Stimulated activated CD4-positive, alpha-beta T cell treated with anti-CD3 and anti-CD28 coated beads, Interleukin-1b, Interleukin-23, amount 100 ng/mL, for 4 hours (primary cell): ENCODE measurements around the gene TMEM79.
A peak's percentile ranks its signal among the peaks of the same experiment; 100 is the strongest.
"Not testable (repeated sequence)": the region's sequence is repeated elsewhere in the genome, so short reads cannot be mapped to it uniquely, and the experiment has no call there.

ENCODE experiments used
- DNase-seq, 2 donors: peaks; one replicate each; pipeline ENCODE4 v3.0.0-alpha.2; 2020; ENCODE audit warnings: low read depth in 2 of 2

Gene TMEM79

DNA sequence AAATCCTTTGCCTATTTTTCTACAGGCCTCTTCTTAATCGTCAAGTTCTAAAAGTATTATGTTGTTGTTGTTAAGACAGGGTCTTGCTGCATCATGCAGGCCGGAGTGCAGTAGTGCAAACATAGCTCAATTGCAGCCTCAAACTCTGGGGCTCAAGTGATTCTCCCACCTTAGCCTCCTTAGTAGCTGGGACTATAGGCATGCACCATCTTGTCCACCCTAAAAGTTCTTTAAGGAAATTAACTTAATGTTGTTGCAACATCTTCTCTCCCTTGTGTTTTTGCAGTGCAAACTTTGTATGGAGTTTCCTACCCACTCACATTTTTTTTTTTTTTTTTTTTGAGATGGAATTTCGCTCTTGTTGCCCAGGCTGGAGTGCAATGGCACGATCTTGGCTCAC is 19.1 kb downstream of the TMEM79 start:
- no peak for DNase-seq

DNA sequence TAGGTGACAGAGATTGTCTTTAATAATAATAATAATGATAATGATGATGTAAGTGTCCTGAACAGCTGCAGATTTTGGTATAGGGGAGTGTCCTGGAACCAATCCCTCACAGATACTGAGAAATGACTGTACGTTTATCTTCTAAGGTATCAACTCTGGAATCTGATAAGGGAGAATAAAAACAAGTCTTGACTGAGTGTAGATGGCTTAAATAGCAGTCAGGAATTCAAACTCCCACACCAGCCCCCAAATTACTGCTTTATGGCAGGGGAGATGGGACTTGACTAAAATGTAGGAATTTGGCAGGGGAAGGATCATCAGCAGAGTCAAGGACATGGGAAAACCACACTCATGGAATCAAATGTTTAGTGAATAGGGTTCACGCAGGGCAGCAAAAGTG is 21.1 kb downstream of the TMEM79 start:
- no peak for DNase-seq

DNA sequence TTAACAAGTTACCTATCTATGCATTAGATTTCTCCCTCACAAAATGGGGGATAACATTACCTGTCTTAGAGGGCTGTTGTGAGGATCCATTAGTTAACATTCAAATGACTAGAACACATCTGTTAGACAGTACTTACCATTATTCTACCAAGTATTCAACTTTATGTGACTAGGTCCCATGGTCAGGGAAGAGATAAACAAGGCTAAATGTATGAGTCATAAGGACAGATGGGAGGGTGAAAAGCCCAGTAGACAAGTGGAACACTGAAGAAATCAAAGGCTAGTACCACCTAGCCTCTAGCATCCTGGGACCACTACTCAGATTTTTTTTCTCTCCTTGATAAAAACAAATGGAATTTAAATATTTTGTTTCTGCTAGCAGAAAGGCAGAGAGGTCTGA is 24.0 kb downstream of the TMEM79 start:
- no peak for DNase-seq

DNA sequence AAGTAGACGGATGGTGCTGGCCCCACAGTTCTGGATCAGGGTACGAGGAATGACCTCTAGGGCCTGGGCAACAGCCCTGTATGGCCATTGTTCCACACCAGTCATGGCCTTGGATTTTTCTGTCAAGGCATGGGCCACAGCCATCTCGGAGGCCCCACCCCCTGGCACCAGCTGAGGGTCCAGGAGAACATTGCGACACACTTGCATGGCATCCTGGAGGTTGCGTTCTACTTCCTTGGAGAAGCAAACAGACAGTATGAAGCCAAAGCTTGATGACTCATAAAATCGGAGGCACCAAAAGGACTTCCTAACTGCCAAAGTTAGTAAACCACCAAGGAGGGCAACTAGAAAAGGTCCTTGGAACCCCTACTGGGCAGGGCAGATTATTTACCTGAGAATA is 26.8 kb downstream of the TMEM79 start:
- DNase-seq, result no peak

DNA sequence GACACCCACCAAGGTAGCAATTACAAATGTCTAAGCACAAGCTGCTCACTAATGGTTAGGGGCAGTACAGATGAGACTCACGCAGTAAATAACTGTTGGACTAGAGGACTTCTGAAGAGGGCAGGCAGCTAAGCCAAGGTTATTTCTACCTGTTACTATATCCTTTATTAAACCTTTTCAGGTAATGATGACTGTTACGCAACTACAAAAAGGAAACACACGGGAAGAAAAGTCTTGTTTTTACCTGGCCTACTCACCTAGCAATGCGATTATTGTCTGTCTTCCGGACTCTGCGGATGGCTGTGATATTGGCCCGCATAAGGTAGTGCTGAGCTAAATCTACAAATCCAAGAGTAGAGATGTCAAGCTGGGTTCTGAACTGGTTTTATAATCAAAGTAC is 32.8 kb downstream of the TMEM79 start:
- DNase-seq, result no peak

DNA sequence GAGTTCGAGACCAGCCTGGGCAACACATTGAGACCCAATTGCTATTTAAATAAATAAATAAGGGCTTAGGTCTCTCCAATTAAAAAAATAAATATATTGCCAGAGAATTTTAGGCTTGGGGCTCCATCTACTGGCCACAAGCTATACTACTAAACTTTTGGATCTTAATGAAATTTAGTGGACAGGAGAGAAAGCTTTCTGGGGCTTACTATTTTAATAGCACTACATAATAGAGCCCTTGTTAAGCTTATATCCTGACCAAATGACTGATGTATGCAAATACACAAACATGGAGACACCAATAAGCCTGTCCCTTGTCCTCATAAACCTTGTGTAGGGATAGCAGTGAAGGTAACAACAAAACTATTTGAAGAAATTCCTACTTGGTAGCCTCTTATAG is 35.5 kb downstream of the TMEM79 start:
- no peak for DNase-seq

DNA sequence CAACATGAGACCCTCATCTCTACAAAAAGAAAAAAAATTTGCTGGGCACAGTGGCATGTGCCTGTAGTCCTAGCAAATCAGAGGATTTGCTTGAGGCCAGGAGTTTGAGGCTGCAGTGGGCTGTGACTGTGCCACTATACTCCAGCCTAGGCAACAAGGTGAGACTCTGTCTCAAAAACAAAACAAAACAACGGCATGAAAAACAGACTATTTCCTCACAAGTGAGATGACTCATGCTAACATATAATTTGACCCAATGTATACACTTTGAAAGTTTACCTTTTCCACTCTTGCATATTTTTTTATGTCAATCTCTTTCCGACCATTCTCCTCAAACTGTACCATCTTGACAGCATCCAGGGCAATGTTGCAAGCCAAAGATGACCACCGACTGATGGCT is 36.4 kb downstream of the TMEM79 start:
- no peak for DNase-seq

DNA sequence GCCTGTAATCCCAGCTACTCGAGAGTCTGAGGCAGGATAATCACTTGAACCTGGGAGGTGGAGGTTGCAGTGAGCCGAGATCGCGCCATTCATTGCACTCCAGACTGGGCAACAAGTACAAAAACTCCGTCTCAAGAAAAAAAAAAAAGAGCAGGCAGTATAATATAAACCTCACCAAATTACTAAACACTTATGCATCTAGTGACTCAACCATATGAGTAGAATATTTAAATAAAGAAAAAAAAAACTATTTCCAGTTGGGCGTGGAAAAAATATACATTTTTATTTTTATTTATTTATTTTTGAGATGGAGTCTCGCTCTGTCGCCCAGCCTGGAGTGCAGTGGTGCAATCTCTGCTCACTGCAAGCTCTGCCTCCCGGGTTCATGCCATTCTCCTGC is 39.1 kb downstream of the TMEM79 start:
- DNase-seq, result not testable (repeated sequence)

DNA sequence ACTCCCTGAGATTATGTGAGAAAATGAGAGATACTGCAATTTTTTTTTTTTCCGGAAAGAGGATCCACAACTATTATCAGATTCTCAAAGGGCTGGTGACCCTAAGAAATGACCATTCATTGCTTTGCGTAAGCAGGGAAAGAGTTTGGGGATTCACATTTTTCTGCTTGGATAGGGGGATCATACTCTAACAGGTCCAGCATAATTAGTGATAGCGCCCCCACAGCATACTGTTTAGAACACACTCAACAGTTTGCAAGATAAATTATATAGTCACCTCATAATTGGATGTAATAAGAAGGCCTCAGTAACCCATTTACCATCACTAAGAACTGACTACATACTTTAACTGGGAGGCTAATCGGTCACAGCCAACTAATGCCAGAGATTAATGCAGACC is 52.1 kb downstream of the TMEM79 start:
- DNase-seq, result no peak

DNA sequence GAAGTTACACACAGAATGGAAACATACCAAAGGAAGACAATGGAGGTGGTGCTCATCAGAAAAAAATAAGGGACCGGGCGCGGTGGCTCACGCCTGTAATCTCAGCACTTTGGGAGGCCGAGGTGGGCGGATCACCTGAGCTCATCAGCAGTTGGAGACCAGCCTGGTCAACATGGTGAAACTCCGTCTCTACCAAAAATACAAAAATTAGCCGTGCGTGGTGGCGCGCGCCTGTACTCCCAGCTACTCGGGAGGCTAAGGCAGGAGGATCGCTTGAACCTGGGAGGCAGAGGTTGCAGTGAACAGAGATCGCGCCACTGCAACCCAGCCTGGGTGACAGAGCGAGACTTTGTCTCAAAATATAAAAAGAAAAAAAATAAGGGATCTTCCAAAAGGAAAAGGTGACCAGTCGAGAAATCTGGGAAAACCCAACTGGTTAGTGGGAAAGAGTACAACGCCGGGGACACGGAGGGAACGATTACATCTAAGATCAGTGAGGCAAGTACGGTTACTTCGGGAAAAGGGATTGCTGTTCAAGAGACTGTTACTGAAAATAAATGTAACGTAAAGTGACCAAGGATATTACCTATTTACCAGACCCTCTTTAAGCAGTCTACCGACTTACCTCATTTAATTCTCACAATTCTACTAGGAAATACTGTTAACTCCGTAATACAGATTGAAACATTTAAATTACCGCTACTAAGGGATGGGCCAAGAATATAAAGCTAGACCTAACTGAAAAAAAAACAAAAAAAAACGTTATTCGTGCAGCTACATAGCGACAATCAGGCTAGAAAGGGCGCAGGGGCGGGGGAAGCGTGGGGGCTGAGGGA is 53.1 kb downstream of the TMEM79 start:
- DNase-seq, result no peak

DNA sequence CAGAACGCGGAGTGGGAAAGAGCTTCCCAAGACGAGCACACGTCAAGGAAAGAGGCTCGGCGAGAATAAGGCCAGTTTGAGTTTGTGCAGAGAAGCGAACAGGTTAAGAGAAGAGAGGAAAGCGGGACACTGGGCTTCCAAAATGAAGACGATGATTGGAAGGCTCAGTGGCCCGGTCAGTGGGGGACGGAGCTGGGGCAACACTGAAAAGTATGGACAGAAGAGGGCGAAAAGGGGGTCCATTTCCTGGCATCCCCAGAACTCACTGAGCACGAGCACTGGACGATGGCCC is 53.7 kb downstream of the TMEM79 start:
- DNase-seq, result peak in 1 of 2 donors; percentile 6

DNA sequence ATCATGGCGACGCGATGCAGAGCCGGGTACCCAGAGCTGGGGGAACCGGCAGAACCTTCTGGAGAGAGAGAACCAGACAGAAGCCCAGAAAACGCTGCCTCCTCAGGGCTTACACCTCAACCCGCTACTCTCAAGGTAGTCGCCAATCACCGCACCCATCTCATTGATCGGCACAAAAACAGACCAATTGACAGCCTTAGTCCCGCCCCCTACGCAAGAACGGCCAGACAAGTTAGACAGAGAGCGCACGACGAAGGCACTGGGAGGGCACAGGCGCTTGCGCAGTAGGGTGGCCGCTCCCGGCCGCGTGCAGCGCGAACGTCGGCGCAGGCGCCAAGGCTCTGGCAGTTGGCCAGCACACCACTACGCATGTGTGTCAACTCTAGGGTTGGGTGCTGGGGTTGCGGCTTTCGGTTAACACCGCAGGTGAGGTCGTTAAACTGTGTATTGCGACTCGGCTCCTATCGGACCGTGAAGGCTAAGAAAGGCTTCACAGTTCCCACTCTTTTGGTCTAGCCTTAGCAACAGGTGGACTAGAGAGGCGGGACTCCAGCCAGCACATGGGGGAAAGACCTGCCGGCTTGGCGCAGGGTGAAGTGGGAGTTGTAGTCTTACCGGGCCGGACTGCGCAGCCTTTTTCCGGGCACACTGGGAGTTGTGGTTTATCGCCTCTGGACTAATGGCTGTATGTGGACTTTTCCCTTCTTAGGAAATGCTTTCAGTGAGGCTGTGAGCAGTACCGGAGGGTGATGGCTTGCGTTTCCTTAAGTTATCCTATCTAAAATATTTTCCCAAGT is 54.3 kb downstream of the TMEM79 start, which contains the start of the genes CCT3 and TSACC:
TSS of gene CCT3 (minus strand) at position 113 of the 797 bp plus-strand sequence. CDS start at position 5, 108 bp downstream.
TSS of gene TSACC (plus strand) at position 347 of the 797 bp plus-strand sequence. CDS start 1,232 bp downstream, outside the sequence.
- peak; percentile 98 to 99 for DNase-seq
